ENCODE data around the gene PDZD4. TPM values are rescaled to one million over a fixed set of nuclear protein-coding genes. Genes with fewer than 3 reads are reported as not detected.
"Not testable (repeated sequence)": the region's sequence is repeated elsewhere in the genome, so short reads cannot be mapped to it uniquely, and the experiment has no call there.

PDZD4 gene
- total RNA-seq, 4 donors from 2014 or later, result 1.9 to 2.6 (median 2.2) TPM

GRCh38 chrX:153819384-153820040 lies 10.8 kb downstream of the PDZD4 start:
- TF ChIP-seq CTCF (IDR thresholded peaks at IDR 0.05), result no peak
- ATAC-seq (ENCODE audit: low FRiP score) (no peak), DNase-seq (ENCODE audit: low spot score) (no peak)

DNA sequence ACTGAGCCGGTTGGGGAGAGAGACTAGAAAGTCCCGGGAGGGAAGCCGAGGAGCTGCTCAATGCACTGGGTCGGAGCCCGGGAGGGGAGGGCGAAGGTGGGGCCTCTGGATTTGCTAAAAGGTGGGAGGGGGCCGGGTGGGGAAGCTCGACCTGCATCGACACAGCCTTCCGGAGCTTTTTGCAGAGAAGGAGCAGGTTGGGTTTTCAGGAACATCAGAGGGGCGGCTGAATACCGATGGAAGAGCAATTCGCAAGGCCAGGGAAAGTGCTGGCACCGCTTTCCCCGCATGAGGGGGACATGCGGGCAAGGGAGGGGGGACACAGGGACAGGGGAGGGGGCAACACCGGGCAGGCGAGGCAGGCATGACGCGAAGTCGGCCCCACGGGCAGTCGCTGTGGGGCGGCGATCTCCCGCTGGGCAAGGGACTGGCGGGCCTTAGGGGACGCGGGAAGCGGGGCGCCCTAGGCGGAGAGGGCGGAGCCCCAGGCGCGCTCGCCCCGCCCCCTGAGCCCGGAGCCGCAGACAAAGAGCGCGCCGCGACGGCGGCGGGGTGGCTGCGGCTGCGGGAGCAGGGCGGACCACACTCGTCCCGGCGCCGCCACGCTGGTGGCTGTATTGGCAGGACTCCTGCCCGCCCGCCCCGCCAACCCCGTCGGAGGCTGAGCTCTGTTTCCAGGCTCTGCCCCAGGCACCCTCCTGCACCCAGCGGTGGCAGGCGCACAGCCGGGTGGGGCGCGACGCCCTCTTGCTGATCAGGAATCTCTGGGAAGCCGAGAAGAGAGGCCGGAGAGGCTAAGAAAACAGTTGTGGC lies 11.6 kb downstream of the PDZD4 start:
- ATAC-seq (ENCODE audit: low FRiP score), result peak; percentile 58
- TF ChIP-seq CTCF (IDR thresholded peaks at IDR 0.05), result no peak

DNA sequence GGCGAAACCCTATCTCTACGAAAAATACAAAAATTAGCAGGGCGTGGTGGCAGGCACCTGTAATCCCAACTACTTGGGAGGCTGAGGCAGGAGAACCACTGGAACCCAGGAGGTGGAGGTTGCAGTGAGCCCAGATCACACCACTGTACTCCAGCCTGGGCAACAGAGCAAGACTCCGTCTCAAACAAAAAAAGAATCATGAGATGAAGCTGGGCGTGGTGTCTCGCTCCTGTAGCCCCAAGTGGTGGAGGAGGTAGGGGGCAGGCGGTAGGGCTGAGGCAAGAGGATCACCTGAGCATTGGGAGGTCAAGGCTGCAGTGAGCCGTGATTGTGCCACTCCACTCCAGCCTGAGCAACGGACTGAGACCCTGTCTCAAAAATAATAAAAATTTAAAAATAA lies 12.3 kb downstream of the PDZD4 start:
- DNase-seq (ENCODE audit: low spot score); ATAC-seq (ENCODE audit: low FRiP score): not testable (repeated sequence)

More for the DNA sequence above, 11.6 kb downstream of the PDZD4 start:
- DNase-seq (ENCODE audit: low spot score), result no peak

- no peak for TF ChIP-seq CTCF (IDR thresholded peaks at IDR 0.05)
- no peak for ATAC-seq (ENCODE audit: low FRiP score)
- DNase-seq (ENCODE audit: low spot score), result no peak
Measured at GRCh38 chrX:153816831-153817690, 13.3 kb downstream of the PDZD4 start.

- TF ChIP-seq CTCF (IDR thresholded peaks at IDR 0.05), result no peak
- no peak for DNase-seq (ENCODE audit: low spot score)
- ATAC-seq (ENCODE audit: low FRiP score), result no peak
Measured at GRCh38 chrX:153814591-153815315, 15.6 kb downstream of the PDZD4 start.

GRCh38 chrX:153813161-153813560 lies 17.2 kb downstream of the PDZD4 start:
- no peak for TF ChIP-seq CTCF (IDR thresholded peaks at IDR 0.05)
- DNase-seq (ENCODE audit: low spot score) (no peak), ATAC-seq (ENCODE audit: low FRiP score) (no peak)
